Parathyroid adenoma (tissue), 2 donors: Measurements from ENCODE around the gene ANGPT4.
A peak's percentile ranks its signal among the peaks of the same experiment; 100 is the strongest.

Source experiments
- H2AFZ ChIP-seq: fragments of 300-600 bp; sonication (generic); one replicate; pipeline ENCODE4 v1.7.0; 2017; ENCODE audit warnings: antibody characterized with exemption, mild to moderate bottlenecking
- H3K27ac ChIP-seq: fragments of 300-600 bp; sonication (generic); one replicate; pipeline ENCODE4 v1.7.0; 2017
- H3K27me3 ChIP-seq: fragments of 300-600 bp; sonication (generic); one replicate; pipeline ENCODE4 v1.7.0; 2017; ENCODE audit warnings: low read length; ENCODE audit not compliant: control insufficient read depth, insufficient read depth
- H3K36me3 ChIP-seq: fragments of 300-600 bp; sonication (generic); one replicate; pipeline ENCODE4 v1.7.0; 2017; ENCODE audit warnings: low read length; ENCODE audit not compliant: control insufficient read depth, insufficient read depth
- H3K4me1 ChIP-seq: fragments of 300-600 bp; sonication (generic); one replicate; pipeline ENCODE4 v1.7.0; 2017; ENCODE audit warnings: control low read depth
- H3K4me2 ChIP-seq: fragments of 300-600 bp; sonication (generic); one replicate; pipeline ENCODE4 v1.7.0; 2017; ENCODE audit warnings: low read length
- H3K4me3 ChIP-seq: fragments of 300-600 bp; sonication (generic); one replicate; pipeline ENCODE4 v1.7.0; 2017; ENCODE audit warnings: low read depth, low read length
- H3K79me2 ChIP-seq: fragments of 300-600 bp; sonication (generic); one replicate; pipeline ENCODE4 v1.7.0; 2017; ENCODE audit warnings: control low read depth
- H3K9ac ChIP-seq: fragments of 300-600 bp; sonication (generic); one replicate; pipeline ENCODE4 v1.7.0; 2017; ENCODE audit warnings: mild to moderate bottlenecking
- H3K9me3 ChIP-seq: fragments of 300-600 bp; sonication (generic); one replicate; pipeline ENCODE4 v1.7.0; 2017; ENCODE audit warnings: low read length; ENCODE audit not compliant: control insufficient read depth
- CTCF ChIP-seq: fragments of 300-600 bp; sonication (generic); IDR thresholded peaks from one replicate; pipeline ENCODE4 v1.7.0; 2017; ENCODE audit warnings: antibody characterized with exemption, mild to moderate bottlenecking
- donor health status: primary hyperparathyroidism.

The ANGPT4 gene

DNA sequence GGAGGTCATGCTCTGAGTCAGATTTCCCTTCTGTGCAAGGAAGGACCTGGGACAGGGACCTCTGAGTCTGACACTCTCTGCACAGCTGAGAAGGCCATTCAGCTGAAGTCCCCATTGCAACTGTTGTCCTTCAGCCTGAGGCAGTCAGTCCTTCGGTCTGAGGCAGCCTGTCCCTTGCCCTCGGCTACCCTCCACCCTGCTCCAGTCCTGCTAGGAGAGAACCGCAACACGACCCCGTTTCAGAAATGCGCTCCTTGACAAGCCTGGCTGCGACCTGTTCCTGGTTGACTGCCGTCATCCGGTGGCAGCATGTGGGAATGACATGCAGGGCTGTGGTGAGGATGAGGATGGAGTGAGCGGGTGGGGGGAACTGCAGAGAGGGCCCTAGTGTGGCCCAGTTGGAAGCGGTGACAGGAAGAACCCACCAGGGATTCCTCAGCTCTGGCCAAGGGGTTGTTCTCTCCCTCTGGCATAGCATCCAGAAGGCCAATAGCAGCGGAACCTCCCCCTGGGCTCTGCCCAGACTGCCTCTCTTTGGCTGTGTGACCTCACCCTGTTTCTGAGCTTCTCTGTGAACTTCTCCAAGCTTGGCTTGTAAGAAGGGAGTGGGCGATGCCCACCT lies 40.3 kb upstream of the ANGPT4 start:
- H3K4me2 ChIP-seq: no peak overlapping the region

GRCh38 chr20:955656-956055 lies 39.5 kb upstream of the ANGPT4 start:
- peaks cover 7% of the 10 kb centered on the region for H3K4me1 ChIP-seq
- no peak overlapping the region for H2AFZ ChIP-seq
- no peak overlapping the region for H3K27ac ChIP-seq
- no peaks in the 10 kb centered on the region for H3K79me2 ChIP-seq
- TF ChIP-seq CTCF: no peak
- H3K9ac ChIP-seq: no peak overlapping the region
- H3K27me3 ChIP-seq: no peaks in the 10 kb centered on the region
- H3K36me3 ChIP-seq: no peaks in the 10 kb centered on the region
- no peaks in the 10 kb centered on the region for H3K9me3 ChIP-seq
- no peak overlapping the region for H3K4me3 ChIP-seq
- H3K4me2 ChIP-seq: no peak overlapping the region

More for the DNA sequence above, 40.3 kb upstream of the ANGPT4 start:
- Histone ChIP-seq H3K36me3 (no peaks in the 10 kb centered on the region), H3K27ac (no peak overlapping the region), H3K9me3 (no peaks in the 10 kb centered on the region), H3K27me3 (no peaks in the 10 kb centered on the region), H2AFZ (no peak overlapping the region), H3K4me3 (no peak overlapping the region), H3K9ac (no peak overlapping the region), H3K4me1 (peaks cover 7% of the 10 kb centered on the region), H3K79me2 (no peaks in the 10 kb centered on the region)
- peak; percentile 99 for TF ChIP-seq CTCF

- Histone ChIP-seq H3K4me3 (no peak overlapping the region), H2AFZ (no peak overlapping the region), H3K9ac (no peak overlapping the region), H3K4me2 (no peak overlapping the region), H3K79me2 (no peaks in the 10 kb centered on the region), H3K27ac (no peak overlapping the region), H3K36me3 (no peaks in the 10 kb centered on the region), H3K9me3 (no peaks in the 10 kb centered on the region), H3K27me3 (no peaks in the 10 kb centered on the region), H3K4me1 (peaks cover 7% of the 10 kb centered on the region)
- no peak for TF ChIP-seq CTCF
Observed at GRCh38 chr20:955111-955510, 39.0 kb upstream of the ANGPT4 start.

- Histone ChIP-seq H3K9ac (no peak overlapping the region), H3K4me2 (no peak overlapping the region), H3K36me3 (no peaks in the 10 kb centered on the region), H3K4me3 (no peak overlapping the region), H2AFZ (peak overlapping the region; percentile 50), H3K27ac (no peak overlapping the region), H3K27me3 (no peaks in the 10 kb centered on the region), H3K79me2 (no peaks in the 10 kb centered on the region), H3K9me3 (no peaks in the 10 kb centered on the region), H3K4me1 (peaks cover 7% of the 10 kb centered on the region)
- TF ChIP-seq CTCF: peak; percentile 54
Observed at GRCh38 chr20:953742-954141, 37.6 kb upstream of the ANGPT4 start.

- Histone ChIP-seq H2AFZ (no peak overlapping the region), H3K9ac (no peak overlapping the region), H3K4me1 (peaks cover 7% of the 10 kb centered on the region), H3K27me3 (no peaks in the 10 kb centered on the region), H3K36me3 (no peaks in the 10 kb centered on the region), H3K79me2 (no peaks in the 10 kb centered on the region), H3K4me2 (no peak overlapping the region), H3K4me3 (no peak overlapping the region), H3K9me3 (no peaks in the 10 kb centered on the region), H3K27ac (no peak overlapping the region)
- no peak for TF ChIP-seq CTCF
Observed at GRCh38 chr20:952196-952795, 36.2 kb upstream of the ANGPT4 start.
